GM18861 (cell line): ENCODE data around the gene RNF217.
"Not testable (repeated sequence)": the region's sequence is repeated elsewhere in the genome, so short reads cannot be mapped to it uniquely, and the experiment has no call there.

ENCODE experiments used
- ATAC-seq: cut with Tn5 transposase; IDR thresholded peaks from one replicate; pipeline ENCODE4 v1.9.1; 2021; ENCODE audit not compliant: unreplicated experiment

Gene RNF217

GRCh38 chr6:125123051-125123450 lies 160.8 kb downstream of the RNF217 start:
- no peak for ATAC-seq

GRCh38 chr6:125123468-125124048 lies 161.3 kb downstream of the RNF217 start:
- ATAC-seq = no peak

GRCh38 chr6:125124049-125124669 lies 161.9 kb downstream of the RNF217 start:
- no peak for ATAC-seq

- not testable (repeated sequence) for ATAC-seq
Observed at GRCh38 chr6:125125856-125126255, 163.6 kb downstream of the RNF217 start.

GRCh38 chr6:125129354-125129753 lies 167.1 kb downstream of the RNF217 start:
- ATAC-seq = no peak

- no peak for ATAC-seq
Observed at GRCh38 chr6:125132058-125132457, 169.8 kb downstream of the RNF217 start.

GRCh38 chr6:125136378-125136777 lies 174.1 kb downstream of the RNF217 start:
- ATAC-seq = no peak

GRCh38 chr6:125138083-125138482 lies 175.8 kb downstream of the RNF217 start:
- no peak for ATAC-seq

GRCh38 chr6:125140808-125141207 lies 178.6 kb downstream of the RNF217 start:
- no peak for ATAC-seq
